CD4-positive, alpha-beta T cell (primary cell): ENCODE measurements around the gene CTPS2. TPM values are rescaled to one million over a fixed set of nuclear protein-coding genes. Genes with fewer than 3 reads are reported as not detected.

Experiments
- ATAC-seq: fragments of 200-7000 bp; cut with Tn5 transposase; one replicate; pipeline ENCODE4 v1.10.0; 2022; ENCODE audit warnings: mild to moderate bottlenecking; ENCODE audit not compliant: poor library complexity
- CTCF ChIA-PET: fragments of 350-600 bp; sonication (Branson Sonifier 250); formaldehyde crosslinking; loops from one replicate; lab custom pipeline; 2021; ENCODE audit warnings: antibody characterized with exemption, inconsistent platforms; lab: Charles Lee
- POLR2A ChIA-PET: fragments of 350-600 bp; sonication (Branson Sonifier 250); formaldehyde crosslinking; loops from one replicate; lab custom pipeline; 2021; ENCODE audit warnings: antibody characterized with exemption, inconsistent platforms; lab: Charles Lee
- DNase-seq, 14 experiments: peaks; one replicate each; pipeline ENCODE4 v3.0.0-alpha.2; 2013 to 2020; ENCODE audit warnings: mixed read lengths in 2 of 14
- H3K27ac ChIP-seq, 2 donors: one replicate each; pipeline versions ENCODE4 v1.5.1 to v1.7.0; 2013; ENCODE audit warnings: low read length in 2 of 2, low read depth in 1 of 2, mild to moderate bottlenecking in 1 of 2
- H3K27me3 ChIP-seq, 2 experiments: 1 replicate in 1 of 2; 2 replicates in 1 of 2; pipeline versions ENCODE4 v1.6.1 to v1.7.0; 2013; ENCODE audit warnings: low read length in 2 of 2, control low read depth in 1 of 2, mild to moderate bottlenecking in 1 of 2, moderate library complexity in 1 of 2; ENCODE audit not compliant: insufficient read depth in 2 of 2, control insufficient read depth in 1 of 2
- H3K36me3 ChIP-seq: one replicate; pipeline ENCODE4 v1.6.1; 2013; ENCODE audit warnings: low read length, control low read depth; ENCODE audit not compliant: insufficient read depth
- H3K4me1 ChIP-seq: one replicate; pipeline ENCODE4 v1.6.1; 2013; ENCODE audit warnings: low read length, control low read depth; ENCODE audit not compliant: insufficient read depth
- H3K4me3 ChIP-seq: one replicate; pipeline ENCODE4 v1.5.1; 2013; ENCODE audit warnings: mild to moderate bottlenecking, low read length, moderate library complexity
- H3K9me3 ChIP-seq, 2 experiments: 1 replicate in 1 of 2; 2 replicates in 1 of 2; pipeline versions ENCODE4 v1.6.1 to v1.7.0; 2013; ENCODE audit warnings: low read length in 2 of 2, mild to moderate bottlenecking in 2 of 2, control low read depth in 1 of 2, moderate library complexity in 1 of 2; ENCODE audit not compliant: control insufficient read depth in 1 of 2, insufficient read depth in 1 of 2
- H3K27ac Mint-ChIP-seq: one replicate; pipeline ENCODE4 v1.8.0; 2020; ENCODE audit warnings: mixed read lengths
- H3K27me3 Mint-ChIP-seq: one replicate; pipeline ENCODE4 v1.8.0; 2021; ENCODE audit warnings: mixed read lengths
- H3K36me3 Mint-ChIP-seq: one replicate; pipeline ENCODE4 v1.8.0; 2021; ENCODE audit warnings: low read depth, mixed read lengths
- H3K4me1 Mint-ChIP-seq: one replicate; pipeline ENCODE4 v1.8.0; 2021; ENCODE audit warnings: low read depth, mixed read lengths
- H3K4me3 Mint-ChIP-seq: one replicate; pipeline ENCODE4 v1.8.0; 2020; ENCODE audit warnings: mild to moderate bottlenecking, mixed read lengths
- H3K9me3 Mint-ChIP-seq: one replicate; pipeline ENCODE4 v1.8.0; 2020; ENCODE audit warnings: mixed read lengths
- intact Hi-C, 2 experiments: fragments of 100-400 bp; cut with DNase I in 1 of 2; cut with micrococcal nuclease in 1 of 2; formaldehyde crosslinking; loops; one replicate each; pipeline versions ENCODE4 v1.15.1 to v1.9.0; 2023 to 2025; cut with DNase I, micrococcal nuclease
- total RNA-seq, 174 experiments: library from RNA in 2 of 174; stranded (reverse) in 2 of 174; gene quantifications; one replicate each; pipeline ENCODE4 v1.2.3 and lab custom pipeline; 2021 to 2026
- TF ChIP-seq, protein P1 (sequence below): fragments of 200-600 bp; IDR thresholded peaks from one replicate; pipeline ENCODE4 v1.8.0; 2022; ENCODE audit warnings: antibody characterized with exemption, mild to moderate bottlenecking

The CTPS2 gene
- total RNA-seq, 2 experiments from 2014 or later, result 3.8 to 4.6 TPM

DNA sequence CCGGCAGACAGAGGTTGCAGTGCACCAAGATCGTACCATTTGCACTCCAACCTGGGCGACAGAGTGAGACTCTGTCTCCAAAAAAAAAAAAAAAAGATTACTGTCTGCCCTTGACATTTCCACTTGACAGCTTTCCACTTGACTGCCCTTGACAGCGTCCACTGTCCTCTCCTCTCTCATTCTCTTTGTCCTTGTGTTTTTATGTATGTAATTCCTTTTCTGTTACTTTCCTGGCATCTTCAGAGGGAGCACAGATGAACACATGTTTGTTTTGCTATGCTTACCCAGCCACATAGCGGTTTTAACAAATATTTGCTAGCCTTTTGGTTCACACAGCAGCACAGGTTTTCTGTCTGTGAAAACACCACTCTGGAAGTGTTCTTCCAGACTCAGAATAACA is 33.2 kb upstream of the CTPS2 start:
- Mint-ChIP-seq H3K4me1 (no peaks in the 10 kb centered on the region), H3K36me3 (peaks cover 59% of the 10 kb centered on the region), H3K27ac (no peak overlapping the region), H3K9me3 (no peaks in the 10 kb centered on the region), H3K27me3 (no peaks in the 10 kb centered on the region), H3K4me3 (no peak overlapping the region)
- H3K27me3 ChIP-seq, result no peaks in the 10 kb centered on the region
- peaks cover 46% of the 10 kb centered on the region for H3K36me3 ChIP-seq
- intact Hi-C loops, result no loop called here
- TF ChIP-seq, protein P1, sequence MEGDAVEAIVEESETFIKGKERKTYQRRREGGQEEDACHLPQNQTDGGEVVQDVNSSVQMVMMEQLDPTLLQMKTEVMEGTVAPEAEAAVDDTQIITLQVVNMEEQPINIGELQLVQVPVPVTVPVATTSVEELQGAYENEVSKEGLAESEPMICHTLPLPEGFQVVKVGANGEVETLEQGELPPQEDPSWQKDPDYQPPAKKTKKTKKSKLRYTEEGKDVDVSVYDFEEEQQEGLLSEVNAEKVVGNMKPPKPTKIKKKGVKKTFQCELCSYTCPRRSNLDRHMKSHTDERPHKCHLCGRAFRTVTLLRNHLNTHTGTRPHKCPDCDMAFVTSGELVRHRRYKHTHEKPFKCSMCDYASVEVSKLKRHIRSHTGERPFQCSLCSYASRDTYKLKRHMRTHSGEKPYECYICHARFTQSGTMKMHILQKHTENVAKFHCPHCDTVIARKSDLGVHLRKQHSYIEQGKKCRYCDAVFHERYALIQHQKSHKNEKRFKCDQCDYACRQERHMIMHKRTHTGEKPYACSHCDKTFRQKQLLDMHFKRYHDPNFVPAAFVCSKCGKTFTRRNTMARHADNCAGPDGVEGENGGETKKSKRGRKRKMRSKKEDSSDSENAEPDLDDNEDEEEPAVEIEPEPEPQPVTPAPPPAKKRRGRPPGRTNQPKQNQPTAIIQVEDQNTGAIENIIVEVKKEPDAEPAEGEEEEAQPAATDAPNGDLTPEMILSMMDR, result no peak
- no peaks in the 10 kb centered on the region for H3K4me1 ChIP-seq
- ChIA-PET POLR2A (no interaction called here), CTCF (no interaction called here)
- H3K4me3 ChIP-seq, result no peak overlapping the region
- ATAC-seq (no peak), DNase-seq (no peak)
- H3K9me3 ChIP-seq, result no peaks in the 10 kb centered on the region
- H3K27ac ChIP-seq, result no peak overlapping the region

DNA sequence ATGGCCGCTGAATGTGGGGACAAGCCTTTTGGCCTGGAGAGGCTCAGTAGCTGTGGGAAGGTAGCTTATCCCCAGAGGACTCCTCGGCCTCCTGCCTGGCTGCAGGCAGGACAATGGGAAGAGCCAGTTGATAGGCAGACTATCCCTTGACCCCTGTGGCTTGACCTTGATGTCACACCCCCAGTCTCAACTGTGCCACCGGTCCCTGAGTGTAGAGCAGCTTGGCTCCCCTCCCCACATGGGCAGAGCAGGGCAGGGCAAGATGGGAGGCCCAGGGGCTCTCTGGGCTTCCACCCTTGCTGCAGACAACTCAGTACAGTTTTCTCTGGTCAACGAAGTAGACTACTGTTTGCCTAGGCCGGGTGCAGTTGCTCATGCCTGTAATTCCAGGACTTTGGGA is 32.6 kb upstream of the CTPS2 start:
- ATAC-seq, result no peak
- CTCF ChIA-PET, result no interaction called here
- H3K36me3 Mint-ChIP-seq, result peaks cover 59% of the 10 kb centered on the region
- DNase-seq, result no peak
- H3K4me3 ChIP-seq, result no peak overlapping the region
- H3K4me1 Mint-ChIP-seq, result no peaks in the 10 kb centered on the region
- no peaks in the 10 kb centered on the region for H3K27me3 ChIP-seq
- H3K36me3 ChIP-seq, result peaks cover 42% of the 10 kb centered on the region
- POLR2A ChIA-PET, result no interaction called here
- H3K27ac Mint-ChIP-seq, result no peak overlapping the region
- no peaks in the 10 kb centered on the region for H3K9me3 Mint-ChIP-seq
- no peak overlapping the region for H3K4me3 Mint-ChIP-seq
- no peaks in the 10 kb centered on the region for H3K4me1 ChIP-seq
- H3K27ac ChIP-seq, result no peak overlapping the region
- TF ChIP-seq, protein P1, result no peak
- no peaks in the 10 kb centered on the region for H3K9me3 ChIP-seq
- H3K27me3 Mint-ChIP-seq, result no peaks in the 10 kb centered on the region
- intact Hi-C loops, result no loop called here

DNA sequence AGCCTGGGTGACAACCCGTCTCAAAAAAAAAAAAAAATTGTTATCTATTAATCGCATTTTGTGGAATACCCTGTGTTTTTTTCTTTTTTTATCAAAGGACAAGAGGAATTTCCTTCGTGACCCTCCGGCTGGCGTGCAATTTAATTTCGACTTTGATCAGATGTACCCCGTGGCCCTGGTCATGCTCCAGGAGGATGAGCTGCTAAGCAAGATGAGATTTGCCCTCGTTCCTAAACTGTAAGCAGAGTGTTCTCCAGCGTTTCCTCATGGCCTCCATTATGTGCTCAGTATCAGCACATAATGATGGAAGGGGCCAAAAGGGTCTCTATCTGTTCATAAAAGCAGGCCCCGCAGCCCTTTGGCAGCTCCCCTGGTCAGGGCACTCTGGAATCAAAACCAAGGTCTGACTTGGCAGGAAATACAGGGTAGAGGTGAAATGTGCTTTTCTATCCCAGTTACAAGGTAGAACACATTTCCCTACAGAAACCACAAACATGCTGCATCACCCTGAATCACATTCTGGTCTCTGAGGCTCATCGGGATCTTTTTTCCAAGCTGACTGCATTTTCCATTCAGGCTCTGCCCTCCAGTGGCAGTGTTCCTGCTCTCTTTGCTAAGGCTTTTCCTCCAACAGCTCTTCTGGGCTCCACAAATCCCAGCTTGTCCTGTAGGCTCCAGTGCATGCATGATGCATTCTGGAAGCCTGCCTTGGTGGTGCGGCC is 31.3 kb upstream of the CTPS2 start:
- POLR2A ChIA-PET, result no interaction called here
- Histone ChIP-seq H3K9me3 (no peaks in the 10 kb centered on the region), H3K27me3 (no peaks in the 10 kb centered on the region), H3K36me3 (peaks cover 36% of the 10 kb centered on the region), H3K27ac (no peak overlapping the region), H3K4me3 (no peak overlapping the region), H3K4me1 (no peaks in the 10 kb centered on the region)
- Mint-ChIP-seq H3K36me3 (peaks cover 69% of the 10 kb centered on the region), H3K4me3 (no peak overlapping the region), H3K27me3 (no peaks in the 10 kb centered on the region), H3K4me1 (no peaks in the 10 kb centered on the region), H3K9me3 (no peaks in the 10 kb centered on the region), H3K27ac (no peak overlapping the region)
- DNase-seq (no peak), ATAC-seq (no peak)
- CTCF ChIA-PET, result no interaction called here
- intact Hi-C loops, result no loop called here
- TF ChIP-seq, protein P1, result no peak
